ENCODE data around the gene ZNF414.

The ZNF414 gene

DNA sequence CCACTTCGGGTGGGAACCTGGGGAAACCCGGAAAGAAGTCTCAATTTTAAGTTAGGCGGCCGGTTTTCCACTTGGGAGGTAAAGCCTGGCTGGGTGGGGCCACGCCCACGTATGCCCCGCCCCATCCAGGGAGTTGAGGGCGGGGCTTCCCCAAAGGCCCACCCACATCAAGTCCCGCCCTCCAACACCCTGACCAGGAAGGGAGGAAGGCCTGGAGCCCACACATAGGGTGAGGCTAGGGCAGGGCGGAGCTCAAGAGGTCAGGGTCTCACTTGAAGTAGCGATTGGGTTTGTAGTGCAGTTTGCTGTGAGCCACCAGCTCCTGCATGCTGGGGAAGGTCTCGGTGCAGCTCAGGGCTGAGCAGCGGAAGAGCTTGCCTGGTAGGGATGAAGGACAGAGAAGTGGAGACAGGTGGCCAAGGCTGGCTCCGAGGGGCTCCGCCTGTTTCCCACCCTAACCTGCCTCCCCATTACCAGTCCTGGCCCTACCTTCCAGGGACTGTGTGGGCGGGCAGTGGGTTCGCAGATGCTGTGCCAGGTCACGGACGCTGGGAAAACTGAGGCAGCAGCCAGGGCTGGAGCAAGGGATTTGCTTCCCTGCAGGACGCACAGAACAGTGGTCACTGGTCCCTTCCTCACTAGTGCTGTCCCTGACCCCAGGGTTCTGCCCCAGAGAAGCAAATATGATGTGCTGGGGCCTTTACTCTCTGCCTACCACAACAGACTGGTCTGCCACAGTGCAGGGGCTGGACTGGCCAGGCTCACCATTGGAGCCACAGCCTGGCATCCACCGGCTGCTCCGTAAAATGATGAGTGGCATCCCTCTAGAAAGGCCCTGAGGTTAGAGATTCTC, 1.6 kb downstream of the ZNF414 start:
- POLR2A ChIA-PET = interaction anchor here (0.6 to 1.8 kb wide), 2 partner anchors 25 to 66 kb away, joined by 3 to 7 read pairs; no protein-coding TSS in a partner anchor
- Histone ChIP-seq H3K4me3 (ENCODE audit: control insufficient read depth in 1 of 7, extremely low read depth in 1 of 7, insufficient read depth in 4 of 7, low read depth in 2 of 7, low read length in 6 of 7) (peak overlapping the region in 1 of 7 experiments; percentile 83), H3K27me3 (replicated peaks in 2 of 5; ENCODE audit: control insufficient read depth in 4 of 5, insufficient read depth in 5 of 5, low read length in 4 of 5) (no peaks in the 10 kb centered on the region), H3K36me3 (ENCODE audit: control insufficient read depth in 4 of 4, insufficient read depth in 4 of 4, low read length in 3 of 4) (peaks cover 0 to 15% (median 9%) of the 10 kb centered on the region in 4 experiments), H3K4me1 (ENCODE audit: control extremely low read depth in 1 of 4, control insufficient read depth in 4 of 4, insufficient read depth in 4 of 4, low read length in 3 of 4) (peaks cover 0 to 54% (median 35%) of the 10 kb centered on the region in 4 experiments), H3K27ac (ENCODE audit: insufficient read depth in 1 of 2, low read depth in 1 of 2, low read length in 2 of 2, poor library complexity in 1 of 2, severe bottlenecking in 2 of 2) (peak overlapping the region in 1 of 2 experiments; percentile 94), H3K9me3 (ENCODE audit: control extremely low read depth in 1 of 5, control insufficient read depth in 4 of 5, insufficient read depth in 2 of 5, low read depth in 1 of 5, low read length in 4 of 5) (no peaks in the 10 kb centered on the region)
- WGBS (ENCODE audit: insufficient coverage) = over 99% methylated on average over 12 of the region's 22 CpGs
- CTCF ChIA-PET = interaction anchor here (0.7 to 3.5 kb wide), 5 partner anchors 13 to 65 kb away, joined by 3 to 34 read pairs (median 8); partner anchors contain the start of gene MYO1F
- DNase-seq = peak in 1 of 3 donors; percentile 31

DNA sequence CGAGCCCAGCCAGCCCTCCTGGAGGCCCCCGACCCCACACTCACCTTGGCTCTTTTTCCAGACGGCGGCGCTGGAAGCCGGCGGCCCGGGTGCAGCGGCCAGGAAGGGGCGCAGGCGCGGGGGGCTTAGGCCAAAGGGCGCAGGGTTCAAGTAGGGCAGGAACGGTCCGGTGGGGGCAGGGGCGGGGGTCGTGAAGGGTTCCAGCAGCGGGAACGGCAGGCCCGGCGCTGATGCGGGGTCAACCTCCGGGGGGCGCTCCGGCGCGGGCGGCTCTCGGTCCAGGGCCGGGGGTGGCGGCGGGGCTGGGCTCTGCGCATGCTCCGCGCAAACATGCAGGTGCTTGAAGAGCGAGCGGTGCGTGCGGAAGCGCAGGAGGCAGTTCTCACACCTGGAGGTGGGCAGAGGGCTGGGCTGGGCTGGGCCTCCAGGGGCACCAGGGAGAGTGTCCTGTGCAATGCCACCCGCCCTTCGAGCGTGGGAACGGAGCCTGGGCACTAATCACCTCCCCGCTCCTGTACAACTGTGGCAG, 2.3 kb downstream of the ZNF414 start:
- Histone ChIP-seq H3K36me3 (ENCODE audit: control insufficient read depth in 4 of 4, insufficient read depth in 4 of 4, low read length in 3 of 4) (peaks cover 0 to 17% (median 9%) of the 10 kb centered on the region in 4 experiments), H3K27me3 (replicated peaks in 2 of 5; ENCODE audit: control insufficient read depth in 4 of 5, insufficient read depth in 5 of 5, low read length in 4 of 5) (no peaks in the 10 kb centered on the region), H3K27ac (ENCODE audit: insufficient read depth in 1 of 2, low read depth in 1 of 2, low read length in 2 of 2, poor library complexity in 1 of 2, severe bottlenecking in 2 of 2) (no peak overlapping the region), H3K4me1 (ENCODE audit: control extremely low read depth in 1 of 4, control insufficient read depth in 4 of 4, insufficient read depth in 4 of 4, low read length in 3 of 4) (peaks cover 0 to 49% (median 35%) of the 10 kb centered on the region in 4 experiments), H3K4me3 (ENCODE audit: control insufficient read depth in 1 of 7, extremely low read depth in 1 of 7, insufficient read depth in 4 of 7, low read depth in 2 of 7, low read length in 6 of 7) (no peak overlapping the region), H3K9me3 (ENCODE audit: control extremely low read depth in 1 of 5, control insufficient read depth in 4 of 5, insufficient read depth in 2 of 5, low read depth in 1 of 5, low read length in 4 of 5) (no peaks in the 10 kb centered on the region)
- 97% methylated on average over 30 of the region's 45 CpGs for WGBS (ENCODE audit: insufficient coverage)
- POLR2A ChIA-PET = no interaction called here
- no peak for DNase-seq
- CTCF ChIA-PET = interaction anchor here (0.7 kb wide), 1 partner anchor 24 kb away, joined by 3 read pairs; no protein-coding TSS in a partner anchor

DNA sequence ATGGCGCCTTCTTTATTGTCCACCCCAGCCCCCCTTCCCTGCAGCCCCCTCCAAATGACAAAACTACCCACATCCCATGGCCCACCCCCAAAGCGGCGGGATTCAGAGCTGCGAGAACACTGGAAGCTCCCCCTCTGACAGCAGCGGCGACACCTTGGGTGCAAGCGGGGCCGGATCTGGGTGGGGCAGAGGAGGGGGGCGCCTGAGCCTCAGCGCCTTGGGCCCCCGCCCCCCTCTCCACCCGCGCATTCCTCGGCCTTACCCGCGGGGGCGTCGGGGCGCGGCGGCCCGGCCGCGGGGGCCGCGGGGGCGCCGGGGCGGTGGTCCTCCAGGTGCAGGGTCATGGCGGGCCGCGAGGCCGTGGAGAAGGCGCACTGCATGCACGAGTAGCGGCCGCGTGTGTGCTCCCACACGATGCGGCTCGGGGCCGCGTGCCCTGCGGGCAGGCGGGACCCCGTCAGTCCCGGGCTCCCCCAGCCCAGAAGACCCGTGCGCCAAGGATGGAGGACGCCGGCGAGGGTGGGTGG, 3.3 kb downstream of the ZNF414 start:
- no peaks in the 10 kb centered on the region for H3K27me3 ChIP-seq (replicated peaks in 2 of 5; ENCODE audit: control insufficient read depth in 4 of 5, insufficient read depth in 5 of 5, low read length in 4 of 5)
- H3K9me3 ChIP-seq (ENCODE audit: control extremely low read depth in 1 of 5, control insufficient read depth in 4 of 5, insufficient read depth in 2 of 5, low read depth in 1 of 5, low read length in 4 of 5) = no peaks in the 10 kb centered on the region
- no peak overlapping the region for H3K27ac ChIP-seq (ENCODE audit: insufficient read depth in 1 of 2, low read depth in 1 of 2, low read length in 2 of 2, poor library complexity in 1 of 2, severe bottlenecking in 2 of 2)
- POLR2A ChIA-PET = no interaction called here
- H3K4me3 ChIP-seq (ENCODE audit: control insufficient read depth in 1 of 7, extremely low read depth in 1 of 7, insufficient read depth in 4 of 7, low read depth in 2 of 7, low read length in 6 of 7) = no peak overlapping the region
- CTCF ChIA-PET = interaction anchor here (0.9 kb wide), 1 partner anchor 23 kb away, joined by 3 read pairs; no protein-coding TSS in a partner anchor
- 98% methylated on average over 40 of the region's 52 CpGs for WGBS (ENCODE audit: insufficient coverage)
- H3K4me1 ChIP-seq (ENCODE audit: control extremely low read depth in 1 of 4, control insufficient read depth in 4 of 4, insufficient read depth in 4 of 4, low read length in 3 of 4) = peaks cover 0 to 49% (median 44%) of the 10 kb centered on the region in 4 experiments
- H3K36me3 ChIP-seq (ENCODE audit: control insufficient read depth in 4 of 4, insufficient read depth in 4 of 4, low read length in 3 of 4) = peaks cover 0 to 17% (median 9%) of the 10 kb centered on the region in 4 experiments
- no peak for DNase-seq

DNA sequence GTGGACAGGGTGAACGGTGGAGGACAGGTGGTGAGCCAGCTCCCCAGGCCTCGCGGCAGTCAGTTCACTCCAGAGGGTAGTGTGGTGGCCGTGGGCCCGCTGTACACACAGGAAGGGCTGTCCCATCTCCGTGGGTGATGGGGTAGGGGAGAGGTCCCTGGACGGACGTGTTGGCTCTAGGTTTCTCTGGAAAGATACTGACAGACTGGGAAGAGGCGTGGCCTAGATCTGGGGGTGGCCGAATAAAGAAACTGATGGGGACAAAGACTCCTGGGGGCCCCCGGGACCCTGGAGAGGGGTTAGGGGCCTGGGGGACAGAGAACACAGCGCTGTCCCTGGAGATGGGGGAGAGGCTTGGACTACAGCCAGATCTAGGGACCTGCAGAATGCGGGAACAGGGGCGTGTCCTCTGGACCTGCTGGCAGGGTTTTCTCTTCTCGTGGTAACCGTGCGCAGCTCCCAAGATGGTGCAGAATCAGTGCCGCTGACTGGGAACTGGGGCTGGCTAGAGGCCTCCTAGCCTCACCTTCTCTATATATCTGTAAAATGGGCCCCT, 7.5 kb downstream of the ZNF414 start:
- Histone ChIP-seq H3K36me3 (ENCODE audit: control insufficient read depth in 4 of 4, insufficient read depth in 4 of 4, low read length in 3 of 4) (peaks cover 0 to 15% (median 8%) of the 10 kb centered on the region in 4 experiments), H3K9me3 (ENCODE audit: control extremely low read depth in 1 of 5, control insufficient read depth in 4 of 5, insufficient read depth in 2 of 5, low read depth in 1 of 5, low read length in 4 of 5) (no peaks in the 10 kb centered on the region), H3K4me3 (ENCODE audit: control insufficient read depth in 1 of 7, extremely low read depth in 1 of 7, insufficient read depth in 4 of 7, low read depth in 2 of 7, low read length in 6 of 7) (peak overlapping the region in 6 of 7 experiments; percentile 51 to 85 (median 70)), H3K27me3 (replicated peaks in 2 of 5; ENCODE audit: control insufficient read depth in 4 of 5, insufficient read depth in 5 of 5, low read length in 4 of 5) (no peaks in the 10 kb centered on the region), H3K27ac (ENCODE audit: insufficient read depth in 1 of 2, low read depth in 1 of 2, low read length in 2 of 2, poor library complexity in 1 of 2, severe bottlenecking in 2 of 2) (no peak overlapping the region), H3K4me1 (ENCODE audit: control extremely low read depth in 1 of 4, control insufficient read depth in 4 of 4, insufficient read depth in 4 of 4, low read length in 3 of 4) (peaks cover 11 to 56% (median 51%) of the 10 kb centered on the region in 4 experiments)
- CTCF ChIA-PET = interaction anchor here (0.7 to 7.5 kb wide), 12 partner anchors 9 to 152 kb away, joined by 3 to 94 read pairs (median 4); partner anchors contain the start of gene MYO1F
- POLR2A ChIA-PET = interaction anchor here (1.0 to 1.6 kb wide), 2 partner anchors 13 to 19 kb away, joined by 4 to 20 read pairs; no protein-coding TSS in a partner anchor
- no peak for DNase-seq
- 57% methylated on average over 12 of the region's 18 CpGs for WGBS (ENCODE audit: insufficient coverage)

DNA sequence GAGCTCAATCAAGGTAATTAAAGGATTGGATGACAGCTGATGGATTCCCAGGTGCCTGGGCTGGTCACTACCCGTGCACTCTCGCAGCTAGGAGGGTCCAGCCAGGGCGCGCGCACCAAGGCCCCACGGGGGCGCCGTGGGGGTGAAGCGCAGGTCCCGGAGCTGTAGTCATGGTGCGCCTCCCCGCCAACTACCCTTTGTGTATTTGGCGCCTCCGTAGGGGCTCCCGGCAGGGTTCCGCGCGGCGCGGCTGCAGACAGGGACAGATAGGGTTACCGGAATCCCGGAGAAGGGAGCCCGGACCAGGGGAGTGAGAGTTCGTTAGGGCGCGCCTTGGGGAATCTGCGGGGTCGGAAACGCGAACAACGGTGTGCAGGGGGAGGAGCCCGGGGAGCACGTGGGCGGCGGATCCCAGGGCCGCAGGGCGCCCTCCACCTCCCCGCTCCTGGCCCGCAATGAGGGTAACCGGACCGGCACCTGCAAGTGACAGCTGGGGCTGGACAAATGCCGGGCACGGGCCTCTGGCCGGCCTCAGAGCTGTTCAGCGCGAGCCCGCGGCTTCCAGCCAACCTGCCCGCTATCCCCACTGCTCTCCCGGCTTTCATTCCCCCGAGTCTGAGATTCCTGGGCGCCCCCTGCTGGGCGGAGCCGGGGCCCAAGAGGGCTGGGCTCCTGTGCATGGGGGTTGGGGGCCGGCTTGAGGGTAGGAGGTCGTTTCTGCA, 8.1 kb downstream of the ZNF414 start:
- CTCF ChIA-PET = interaction anchor here (0.7 to 7.5 kb wide), 14 partner anchors 8 to 89 kb away, joined by 3 to 94 read pairs (median 4); partner anchors contain the start of gene ZNF414
- Histone ChIP-seq H3K4me3 (ENCODE audit: control insufficient read depth in 1 of 7, extremely low read depth in 1 of 7, insufficient read depth in 4 of 7, low read depth in 2 of 7, low read length in 6 of 7) (peak overlapping the region; percentile 51 to 85 (median 68)), H3K9me3 (ENCODE audit: control extremely low read depth in 1 of 5, control insufficient read depth in 4 of 5, insufficient read depth in 2 of 5, low read depth in 1 of 5, low read length in 4 of 5) (no peaks in the 10 kb centered on the region), H3K36me3 (ENCODE audit: control insufficient read depth in 4 of 4, insufficient read depth in 4 of 4, low read length in 3 of 4) (peaks cover 0 to 8% (median 3%) of the 10 kb centered on the region in 4 experiments), H3K27me3 (replicated peaks in 2 of 5; ENCODE audit: control insufficient read depth in 4 of 5, insufficient read depth in 5 of 5, low read length in 4 of 5) (no peaks in the 10 kb centered on the region), H3K4me1 (ENCODE audit: control extremely low read depth in 1 of 4, control insufficient read depth in 4 of 4, insufficient read depth in 4 of 4, low read length in 3 of 4) (peaks cover 14 to 63% (median 58%) of the 10 kb centered on the region in 4 experiments), H3K27ac (ENCODE audit: insufficient read depth in 1 of 2, low read depth in 1 of 2, low read length in 2 of 2, poor library complexity in 1 of 2, severe bottlenecking in 2 of 2) (no peak overlapping the region)
- peak in 2 of 3 donors; percentile 55 to 60 for DNase-seq
- POLR2A ChIA-PET = interaction anchor here (1.0 to 1.6 kb wide), 2 partner anchors 13 to 19 kb away, joined by 4 to 20 read pairs; no protein-coding TSS in a partner anchor
- under 1% methylated on average over 51 of the region's 56 CpGs for WGBS (ENCODE audit: insufficient coverage)

DNA sequence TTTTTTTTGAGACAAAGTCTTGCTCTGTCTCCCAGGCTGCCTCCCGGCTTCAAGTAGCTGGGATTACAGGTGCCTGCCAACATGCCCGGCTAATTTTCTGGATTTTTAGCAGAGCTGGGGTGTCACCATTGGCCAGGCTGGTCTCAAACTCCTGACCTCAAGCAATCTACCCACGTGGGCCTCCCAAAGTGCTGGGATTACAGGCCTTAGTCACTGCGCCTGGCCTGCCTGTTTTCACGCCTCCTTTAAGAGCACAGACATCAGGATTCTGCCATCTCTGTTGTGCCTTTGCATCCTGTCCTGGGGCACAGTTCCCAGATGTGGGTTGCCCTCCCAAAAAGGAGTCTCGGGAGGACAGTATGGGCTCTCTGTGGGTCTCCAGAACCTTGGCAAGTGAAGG, 9.0 kb downstream of the ZNF414 start:
- no peaks in the 10 kb centered on the region for H3K9me3 ChIP-seq (ENCODE audit: control extremely low read depth in 1 of 5, control insufficient read depth in 4 of 5, insufficient read depth in 2 of 5, low read depth in 1 of 5, low read length in 4 of 5)
- peak overlapping the region in 1 of 7 experiments; percentile 85 for H3K4me3 ChIP-seq (ENCODE audit: control insufficient read depth in 1 of 7, extremely low read depth in 1 of 7, insufficient read depth in 4 of 7, low read depth in 2 of 7, low read length in 6 of 7)
- POLR2A ChIA-PET = interaction anchor here (0.5 to 1.6 kb wide), 2 partner anchors 18 to 1007 kb away, joined by 3 to 20 read pairs; no protein-coding TSS in a partner anchor
- CTCF ChIA-PET = interaction anchor here (0.6 to 7.5 kb wide), 10 partner anchors 9 to 131 kb away, joined by 3 to 94 read pairs (median 4); partner anchors contain the start of gene ZNF414
- no peak for DNase-seq
- H3K27ac ChIP-seq (ENCODE audit: insufficient read depth in 1 of 2, low read depth in 1 of 2, low read length in 2 of 2, poor library complexity in 1 of 2, severe bottlenecking in 2 of 2) = no peak overlapping the region
- WGBS (ENCODE audit: insufficient coverage) = 79% methylated on average over 5 of the region's 6 CpGs
- peaks cover 14 to 72% (median 67%) of the 10 kb centered on the region in 4 experiments for H3K4me1 ChIP-seq (ENCODE audit: control extremely low read depth in 1 of 4, control insufficient read depth in 4 of 4, insufficient read depth in 4 of 4, low read length in 3 of 4)
- no peaks in the 10 kb centered on the region for H3K27me3 ChIP-seq (replicated peaks in 2 of 5; ENCODE audit: control insufficient read depth in 4 of 5, insufficient read depth in 5 of 5, low read length in 4 of 5)
- peaks cover 0 to 3% (median 0%) of the 10 kb centered on the region in 4 experiments for H3K36me3 ChIP-seq (ENCODE audit: control insufficient read depth in 4 of 4, insufficient read depth in 4 of 4, low read length in 3 of 4)
